GM21723 (cell line): Measurements from ENCODE around the gene KNCN.

Source experiments
- ATAC-seq: cut with Tn5 transposase; IDR thresholded peaks from one replicate; pipeline ENCODE4 v1.9.1; 2021; ENCODE audit warnings: mild to moderate bottlenecking, moderate library complexity; ENCODE audit not compliant: unreplicated experiment

Gene KNCN

DNA sequence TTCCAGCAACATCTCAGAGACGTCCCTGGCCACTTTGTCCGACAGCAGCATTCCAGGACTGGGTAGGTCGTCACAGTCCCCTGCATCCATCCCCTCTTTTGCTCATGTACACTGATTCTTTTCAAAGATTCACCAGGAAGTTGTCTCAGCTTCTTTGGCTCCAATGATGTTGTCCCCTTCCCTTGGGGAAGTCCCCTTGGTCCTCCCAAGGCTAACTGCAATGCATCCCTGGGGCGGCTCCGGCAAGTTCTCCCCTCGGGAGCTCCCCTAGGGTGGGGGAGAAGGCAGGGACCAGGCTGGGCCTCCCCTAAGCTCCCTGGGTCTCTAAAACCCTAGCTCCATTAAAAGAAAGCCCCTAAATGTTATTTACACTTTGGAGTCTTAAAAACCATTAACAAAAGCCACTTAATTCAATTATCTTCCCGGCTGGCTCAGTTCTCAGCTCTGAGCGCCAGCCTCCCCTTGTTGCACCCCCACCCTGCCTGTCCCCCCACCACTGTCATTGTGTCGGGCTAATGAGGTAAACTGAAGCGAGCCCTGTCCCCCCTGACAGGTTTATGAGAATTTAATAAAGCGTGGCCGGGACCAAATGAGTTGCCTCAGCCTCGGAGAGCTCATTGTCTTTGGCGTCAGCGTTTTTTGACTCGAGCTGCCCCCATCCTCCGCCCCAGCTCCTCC lies 25.3 kb downstream of the KNCN start:
- no peak for ATAC-seq

DNA sequence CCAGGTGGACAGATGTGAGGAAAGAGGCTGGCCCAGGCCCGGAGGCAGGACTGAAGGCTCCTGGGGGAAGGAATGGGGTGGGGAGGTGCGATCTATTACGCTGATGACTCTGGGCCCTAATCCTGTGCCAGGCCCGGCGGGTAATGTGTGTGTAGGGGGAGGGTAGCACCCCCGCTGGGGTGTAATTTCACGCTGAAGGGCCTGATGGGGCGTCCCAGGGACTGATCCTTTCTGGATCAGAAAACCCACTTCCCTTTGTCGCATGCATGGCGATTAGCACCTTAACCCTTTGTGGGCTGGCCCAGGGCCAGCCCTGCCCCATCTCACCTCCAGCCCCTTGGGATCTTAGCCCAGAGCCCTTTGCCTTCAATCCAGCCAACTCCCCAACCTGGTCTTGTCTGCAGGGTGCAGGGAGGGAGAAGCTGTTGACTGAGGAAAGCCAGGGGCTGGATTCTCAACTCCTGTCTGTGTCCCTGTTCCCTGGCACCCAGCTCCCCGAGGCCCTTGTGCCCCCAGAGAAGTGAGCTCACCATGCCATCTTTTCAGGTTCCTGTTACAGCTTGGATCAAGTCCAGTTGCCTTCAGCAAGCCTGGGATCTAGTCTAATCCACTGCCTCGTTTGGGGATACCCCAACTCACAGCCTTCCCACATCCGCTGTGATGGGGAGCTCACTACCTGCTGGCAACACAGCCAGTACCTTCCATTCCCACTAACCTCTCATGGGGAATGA lies 26.0 kb downstream of the KNCN start:
- no peak for ATAC-seq

DNA sequence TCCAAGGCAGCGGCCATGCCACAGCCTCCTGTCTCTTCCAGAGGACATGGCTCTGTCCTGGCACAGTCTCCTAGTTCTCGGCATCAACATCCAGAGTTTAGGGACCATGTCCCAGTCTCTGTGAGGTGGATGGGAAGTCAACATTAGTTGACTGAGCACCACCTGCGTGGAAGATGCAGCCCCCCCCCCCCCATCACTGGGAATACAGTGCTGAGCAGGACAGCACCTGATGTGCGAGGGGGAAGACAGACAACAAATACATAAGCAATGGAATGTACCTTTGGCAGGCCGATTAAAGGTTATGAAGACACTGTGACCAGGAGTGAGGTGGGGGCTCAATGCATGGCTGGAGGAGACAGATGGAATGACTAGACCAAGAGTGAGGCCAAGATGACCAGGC lies 26.6 kb downstream of the KNCN start:
- no peak for ATAC-seq

DNA sequence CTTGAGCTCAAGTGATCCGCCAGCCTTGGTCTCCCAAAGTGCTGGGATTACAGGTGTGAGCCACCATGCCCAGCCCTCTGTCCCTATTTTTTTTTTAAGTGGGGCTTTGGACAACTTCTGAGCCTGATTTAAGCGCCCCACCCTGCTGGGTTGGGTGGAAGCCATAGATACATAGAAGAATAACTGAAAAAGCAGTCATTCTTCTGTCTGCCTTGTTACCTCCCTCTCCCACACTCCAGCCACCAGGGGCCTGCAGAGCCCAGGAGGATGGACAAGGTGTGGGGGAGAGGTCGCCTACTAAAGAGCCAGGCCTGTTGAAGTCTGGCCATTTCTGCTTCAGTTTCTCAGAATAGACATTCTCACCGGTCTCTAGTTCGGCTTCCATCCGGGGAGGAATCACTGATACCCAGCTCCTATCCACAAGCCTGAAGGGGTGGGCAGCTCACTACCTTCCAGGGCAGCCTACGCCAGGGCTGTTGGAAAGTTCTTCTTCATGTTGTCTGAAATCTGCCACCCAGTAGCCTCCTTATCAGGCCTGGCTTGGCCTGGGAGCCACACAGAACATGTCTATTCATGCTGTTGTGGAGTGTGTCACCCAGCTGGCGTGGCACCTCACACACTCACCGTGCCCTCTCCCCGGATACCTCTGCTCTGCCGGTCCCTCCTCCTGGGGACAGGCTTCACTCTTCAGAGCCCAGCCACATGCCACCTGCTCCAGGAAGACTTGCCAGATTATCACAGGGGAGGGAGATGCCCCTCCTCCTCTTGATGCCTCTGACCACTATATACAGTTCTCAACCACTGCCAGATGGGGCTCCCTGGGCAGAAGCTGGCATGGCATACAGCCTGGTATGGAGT lies 27.7 kb downstream of the KNCN start:
- ATAC-seq, result no peak

DNA sequence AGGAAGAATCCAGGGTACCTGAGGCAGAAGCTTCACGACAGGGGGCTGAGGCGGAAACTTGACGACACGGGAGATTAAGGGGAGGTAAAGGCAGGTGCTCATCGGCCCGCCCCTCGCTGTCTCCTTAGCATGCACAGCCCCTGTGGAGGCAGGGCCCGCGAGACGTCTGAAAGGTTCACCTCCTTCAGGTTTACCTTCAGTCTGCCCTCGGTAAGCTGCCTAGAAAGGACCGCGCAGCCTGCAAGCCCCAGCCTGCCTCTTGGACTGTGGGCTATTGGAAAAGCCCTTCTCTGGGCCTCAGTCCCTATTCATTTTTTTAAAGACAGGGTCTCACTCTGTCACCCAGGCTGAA lies 28.5 kb downstream of the KNCN start:
- ATAC-seq, result no peak

DNA sequence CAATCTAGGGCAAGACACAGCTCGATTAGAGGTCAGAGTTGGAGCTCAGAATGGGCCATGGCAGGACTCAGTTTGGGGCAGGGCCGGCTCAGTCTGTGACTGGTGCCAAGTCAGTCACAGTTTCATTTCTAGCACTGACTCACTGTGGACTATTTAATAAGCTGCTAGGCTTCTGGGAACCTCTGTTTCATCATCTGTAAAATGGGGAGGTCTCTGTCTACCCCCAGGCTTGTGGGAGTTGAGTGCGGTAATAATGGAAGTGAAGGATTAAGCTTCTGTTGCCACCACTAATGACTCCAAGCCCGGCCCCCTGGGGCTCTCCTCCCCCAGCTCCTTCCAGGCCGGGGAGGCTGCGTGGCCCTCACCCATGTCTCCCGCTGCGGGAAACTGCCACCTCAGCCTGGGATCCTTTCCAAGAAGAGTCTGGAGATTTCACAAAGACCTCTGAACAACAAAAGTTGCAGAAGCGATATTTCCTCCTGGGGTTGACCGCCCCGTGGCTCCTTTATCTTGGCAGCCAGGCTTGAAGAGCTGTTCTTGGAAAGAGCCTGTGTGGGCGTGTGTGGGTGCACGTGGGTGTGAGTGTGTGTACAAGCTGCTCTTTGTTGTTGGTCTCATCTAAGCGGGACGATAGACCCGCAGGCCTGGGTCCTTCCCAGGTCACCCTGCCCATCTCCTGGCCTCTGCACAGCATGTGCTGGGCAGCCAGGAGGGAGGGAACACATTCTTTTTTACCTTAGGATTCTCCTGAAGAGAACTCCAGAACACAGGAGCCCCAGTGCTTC lies 29.1 kb downstream of the KNCN start:
- ATAC-seq, result no peak

DNA sequence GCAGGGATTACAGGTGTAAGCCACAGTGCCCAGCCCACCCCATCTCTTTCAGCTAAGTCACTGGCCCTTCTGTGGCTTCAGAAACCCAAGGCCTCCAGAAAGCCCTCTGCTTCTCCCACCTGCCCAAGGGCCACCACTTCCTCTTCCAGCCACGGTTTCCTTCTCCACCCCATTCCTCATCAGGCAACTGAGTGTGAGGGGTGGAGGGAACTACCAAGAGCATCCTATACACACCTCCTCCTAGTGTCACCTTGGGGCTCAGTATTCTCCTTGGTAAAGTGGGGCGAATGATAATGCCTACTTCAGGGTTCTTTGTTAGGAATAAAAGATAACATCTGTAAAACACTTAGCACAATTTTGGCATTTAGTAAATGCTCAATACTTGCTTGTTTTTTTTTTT lies 30.0 kb downstream of the KNCN start:
- no peak for ATAC-seq

DNA sequence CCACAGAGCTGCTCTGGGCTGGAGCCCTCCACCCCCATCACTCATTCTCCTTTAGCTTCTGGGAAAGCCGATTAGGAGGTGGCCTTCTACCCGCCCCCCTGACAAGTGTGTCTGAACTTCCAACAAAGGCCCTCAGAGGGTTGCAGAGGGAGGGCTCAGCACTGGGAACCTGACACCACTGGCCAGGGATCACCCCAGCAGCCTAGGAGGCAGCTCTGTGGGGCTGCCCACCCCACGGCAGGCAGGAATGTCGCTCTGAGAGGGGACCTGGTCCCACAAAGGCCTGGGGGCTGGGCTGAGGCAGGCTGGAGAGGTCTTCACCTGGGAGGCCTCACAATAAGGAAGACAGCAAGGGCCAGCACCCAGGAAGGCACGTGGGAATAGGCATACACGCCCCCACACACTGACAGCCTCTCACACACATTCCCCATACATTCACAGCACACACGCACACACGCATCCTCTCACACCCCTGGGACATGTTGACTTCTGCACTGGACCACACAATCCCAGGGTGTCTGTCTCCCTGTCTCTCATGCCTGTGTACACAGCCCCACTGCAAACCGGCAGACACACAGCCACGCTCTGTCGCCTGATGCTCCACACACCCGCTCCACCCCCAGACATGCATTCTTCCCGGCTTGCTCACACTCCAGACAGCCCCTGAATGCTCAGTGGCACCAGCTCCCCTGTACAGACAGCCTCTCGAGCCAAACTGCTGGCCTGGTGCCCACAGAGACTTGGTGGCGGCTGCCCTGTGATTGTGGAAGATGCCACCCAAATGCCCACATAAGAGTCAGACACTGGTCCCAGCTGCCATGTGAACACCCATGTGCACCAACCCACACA lies 31.2 kb downstream of the KNCN start:
- no peak for ATAC-seq

DNA sequence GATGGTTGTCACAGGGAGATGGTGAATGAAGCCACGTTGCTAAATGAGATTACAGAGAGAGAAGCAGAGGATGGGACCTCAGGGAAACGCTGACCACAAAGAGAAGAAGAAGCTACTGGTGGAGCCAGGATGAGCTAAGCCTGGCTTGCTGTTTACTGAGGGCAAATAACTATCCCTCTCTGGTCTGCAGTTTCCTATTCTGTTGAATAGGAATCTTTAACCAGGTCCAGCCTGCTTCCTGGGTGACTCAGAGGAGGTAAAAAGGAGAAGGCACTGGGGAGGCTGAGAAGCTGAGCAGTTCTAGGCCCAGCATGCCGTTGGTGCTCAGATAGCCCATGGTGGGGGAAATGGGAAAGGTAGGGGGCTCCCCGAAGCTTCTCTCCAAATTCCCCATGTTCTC lies 32.2 kb downstream of the KNCN start:
- ATAC-seq, result no peak

DNA sequence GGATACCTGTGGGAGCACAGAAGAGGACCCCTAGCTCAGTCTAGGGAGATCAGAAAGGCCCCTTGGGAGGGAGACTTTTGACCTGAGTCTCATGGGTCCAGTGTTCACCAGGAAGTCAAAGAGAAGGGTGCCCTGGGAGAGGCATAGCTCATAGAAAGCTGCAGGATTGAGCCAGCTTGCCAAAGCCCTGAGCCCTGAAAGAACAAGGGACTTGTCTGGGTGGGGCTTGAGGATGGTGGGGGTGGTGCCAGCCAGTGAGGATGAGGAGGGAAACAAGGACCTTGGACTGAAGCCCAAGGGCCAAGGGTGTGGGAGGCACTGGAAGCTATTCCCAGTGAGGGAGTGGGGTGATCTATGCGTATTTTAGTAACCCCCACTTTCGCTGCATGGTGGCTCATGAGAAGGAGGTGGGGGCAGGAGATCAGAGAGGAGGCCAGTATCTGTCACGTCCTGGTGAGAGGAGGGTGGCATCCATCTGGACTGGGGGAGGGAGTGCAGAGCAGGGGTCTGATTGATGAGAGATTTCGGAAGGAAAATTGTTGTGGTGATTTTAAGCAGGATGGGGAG lies 33.4 kb downstream of the KNCN start:
- no peak for ATAC-seq

DNA sequence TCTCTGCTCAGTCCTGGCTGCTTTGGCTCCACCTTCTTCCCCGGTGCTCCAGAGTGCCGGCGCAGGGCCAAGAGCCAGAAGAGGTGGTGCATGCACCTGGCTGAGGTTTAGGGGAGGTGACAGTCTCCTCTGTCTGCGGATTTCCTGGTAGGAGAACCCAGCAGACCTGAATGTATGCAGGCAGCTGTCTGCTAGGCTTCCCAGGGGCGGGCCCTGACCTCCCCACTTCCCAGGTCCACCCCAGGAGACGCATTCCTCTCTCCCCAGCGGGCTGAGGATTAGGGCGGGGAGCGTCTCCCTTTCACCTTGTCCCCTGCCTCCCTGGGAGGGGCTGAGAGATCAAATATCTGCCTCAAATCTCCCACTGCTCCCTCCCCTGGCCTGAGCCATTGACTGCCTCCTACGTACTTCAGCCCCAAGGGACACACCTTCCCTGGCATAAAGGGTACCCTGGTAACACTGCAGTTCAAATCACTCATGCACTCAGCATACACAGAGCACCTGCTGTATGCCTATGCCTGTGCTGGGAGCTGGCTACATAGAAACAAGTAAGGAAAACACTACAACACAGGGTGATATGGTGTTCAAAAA lies 34.3 kb downstream of the KNCN start:
- ATAC-seq, result no peak

DNA sequence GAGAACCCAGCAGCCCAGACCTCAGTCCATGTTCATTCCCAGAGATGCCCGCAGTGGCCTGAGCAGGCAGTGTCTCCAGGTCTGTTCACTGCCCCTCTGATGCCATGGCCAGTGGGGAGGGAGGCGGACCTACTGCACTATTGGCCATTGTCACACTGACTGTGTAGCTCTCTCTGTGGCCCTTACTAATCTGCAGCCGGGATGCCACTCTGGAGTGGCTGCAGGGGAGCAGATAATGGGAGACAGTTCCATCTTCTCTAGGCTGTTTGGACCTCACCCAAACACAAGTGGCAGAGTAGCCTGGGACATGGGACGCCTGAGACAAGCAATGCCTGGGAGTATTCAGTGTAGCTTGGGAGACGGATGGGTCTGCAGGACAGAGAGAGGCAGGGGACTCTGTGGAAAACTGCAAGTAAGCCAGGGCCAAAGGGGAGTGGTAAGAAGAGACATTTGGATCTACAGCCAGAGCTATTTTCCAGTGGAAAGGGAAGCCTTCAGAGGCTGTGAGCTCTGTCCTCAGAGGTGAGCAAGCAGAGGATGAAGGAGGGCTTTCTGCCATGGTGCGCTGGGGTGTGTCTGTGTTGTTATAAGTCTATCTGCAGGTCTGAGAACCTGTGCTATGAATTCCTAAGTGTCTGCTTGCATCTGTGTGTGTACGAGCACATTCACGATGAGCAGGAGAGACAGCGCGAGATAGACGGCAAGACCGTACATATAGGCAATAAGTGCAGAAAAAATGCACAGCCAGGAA lies 35.1 kb downstream of the KNCN start:
- ATAC-seq, result no peak

DNA sequence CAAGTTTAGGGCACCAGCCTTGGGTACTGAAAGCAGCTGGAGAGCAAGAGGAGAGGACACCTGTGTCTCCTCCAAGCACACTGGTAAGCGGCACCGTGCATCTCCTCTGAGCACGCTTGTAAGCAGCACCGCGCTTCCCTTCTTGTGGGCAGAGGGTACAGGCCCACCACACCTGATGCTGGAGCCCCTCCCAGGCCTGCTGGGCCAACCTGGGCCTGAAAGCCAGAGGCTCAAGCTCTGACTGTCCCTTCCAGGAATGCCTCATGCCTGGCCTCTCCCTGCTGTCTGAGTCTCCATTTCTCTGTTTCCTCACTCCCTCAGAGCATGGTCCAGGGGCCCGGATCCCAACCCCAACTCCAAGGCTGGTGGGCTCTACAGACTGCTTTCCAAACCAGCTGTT lies 35.9 kb downstream of the KNCN start:
- ATAC-seq, result no peak

DNA sequence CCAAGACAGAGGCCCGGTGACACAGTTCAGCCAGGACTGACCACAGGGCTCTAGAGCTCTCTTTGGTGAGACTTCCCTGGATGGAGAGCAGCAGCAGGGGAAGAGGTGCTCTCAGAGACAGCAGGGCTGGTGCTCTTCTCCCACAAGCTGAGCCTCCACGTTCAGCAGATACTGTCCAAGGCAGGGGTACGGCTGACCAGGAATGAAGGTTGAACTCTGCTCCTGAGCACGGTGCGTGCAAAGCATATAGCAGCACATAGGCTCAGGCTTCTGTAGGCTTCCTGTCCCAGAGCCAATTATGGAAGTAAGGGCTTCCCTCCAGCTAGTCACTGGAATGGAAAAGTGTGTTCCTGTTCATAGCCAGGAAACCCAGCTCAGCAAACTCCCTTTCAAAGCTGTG lies 37.9 kb downstream of the KNCN start:
- ATAC-seq, result no peak

DNA sequence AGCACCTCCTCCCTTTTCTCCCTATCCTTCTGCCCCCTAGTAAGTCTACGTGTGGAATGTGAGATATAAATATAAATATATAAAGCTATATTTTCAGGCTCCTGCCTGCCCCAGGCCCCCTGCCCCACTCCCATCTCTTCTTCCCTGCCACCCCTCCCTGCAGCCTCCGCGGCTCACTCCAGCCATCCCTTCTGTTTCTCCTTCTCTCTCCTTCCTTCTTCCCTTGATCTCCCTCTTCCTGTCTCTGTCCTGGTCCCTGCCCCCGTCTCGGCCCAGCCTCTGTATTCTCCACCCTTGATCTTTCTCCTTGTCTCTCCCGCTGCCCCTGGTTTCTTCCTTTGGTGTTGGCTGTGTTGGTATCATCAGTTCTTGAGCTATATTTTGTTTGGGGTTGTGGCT lies 38.7 kb downstream of the KNCN start:
- ATAC-seq, result no peak

DNA sequence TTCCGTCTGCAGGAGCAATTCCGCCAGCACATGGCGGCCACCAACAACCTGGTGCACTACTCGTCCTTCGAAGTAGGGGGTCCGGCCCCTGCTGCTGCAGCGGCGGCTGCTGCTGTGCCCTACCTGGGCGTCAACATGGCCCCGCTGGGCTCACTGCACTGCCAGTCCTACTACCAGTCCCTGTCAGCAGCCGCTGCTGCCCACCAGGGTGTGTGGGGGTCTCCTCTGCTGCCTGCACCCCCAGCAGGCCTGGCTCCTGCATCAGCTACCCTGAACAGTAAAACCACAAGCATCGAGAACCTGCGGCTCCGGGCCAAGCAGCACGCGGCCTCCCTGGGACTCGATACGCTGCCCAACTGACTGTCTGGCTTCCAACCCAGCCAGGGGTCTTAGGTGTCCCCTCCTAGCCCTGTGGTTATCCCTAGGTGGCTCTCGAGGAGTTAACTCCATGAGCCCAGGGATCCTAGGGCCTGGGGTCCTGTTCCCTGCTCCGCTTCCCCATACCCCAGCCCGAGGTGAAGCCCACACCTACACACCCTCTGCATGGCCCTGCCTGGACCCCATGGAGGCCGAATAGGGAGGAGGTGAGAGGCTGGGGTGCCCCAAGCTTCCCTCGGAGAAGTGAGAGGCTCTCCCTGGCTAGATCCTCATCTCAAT lies 39.2 kb downstream of the KNCN start:
- no peak for ATAC-seq

DNA sequence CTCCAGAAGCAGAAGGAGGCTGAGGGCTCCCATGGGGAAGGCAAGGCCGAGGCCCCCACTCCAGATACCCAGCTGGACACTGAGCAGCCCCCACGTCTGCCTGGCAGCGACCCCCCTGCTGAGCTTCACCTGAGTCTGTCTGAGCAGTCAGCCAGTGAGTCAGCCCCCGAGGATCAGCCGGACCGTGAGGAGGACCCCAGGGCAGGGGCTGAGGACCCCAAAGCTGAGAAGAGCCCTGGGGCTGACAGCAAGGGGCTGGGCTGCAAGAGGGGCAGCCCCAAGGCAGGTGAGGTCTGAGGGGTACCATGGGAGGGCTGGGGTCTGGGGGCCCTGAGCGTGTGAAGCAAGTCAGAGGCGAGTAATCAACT lies 40.5 kb downstream of the KNCN start:
- no peak for ATAC-seq

DNA sequence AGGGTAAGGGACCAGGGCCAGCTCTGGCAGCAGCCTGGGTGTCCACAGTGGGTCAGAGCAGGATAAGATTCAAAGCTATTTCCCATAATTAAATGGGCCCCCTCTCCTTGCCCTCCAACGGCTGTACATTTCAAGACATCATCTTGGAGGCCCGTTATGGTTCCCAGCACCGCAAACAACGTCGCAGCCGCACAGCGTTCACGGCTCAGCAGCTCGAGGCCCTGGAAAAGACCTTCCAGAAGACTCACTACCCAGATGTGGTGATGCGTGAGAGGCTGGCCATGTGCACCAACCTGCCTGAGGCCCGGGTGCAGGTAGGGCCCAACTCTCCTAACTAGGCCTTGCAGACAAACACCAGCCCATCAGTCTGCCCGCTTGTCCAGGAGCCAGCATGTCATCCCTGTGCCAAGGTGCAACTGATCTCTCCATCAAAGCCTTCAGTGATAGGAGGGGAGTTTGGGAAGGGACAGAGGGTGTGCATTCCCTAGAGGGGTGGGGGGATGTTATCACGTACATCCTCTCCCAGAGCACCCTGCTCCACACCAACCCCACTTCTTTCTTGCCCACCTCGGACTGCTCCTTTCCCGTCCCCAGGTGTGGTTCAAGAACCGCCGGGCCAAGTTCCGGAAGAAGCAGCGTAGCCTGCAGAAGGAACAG lies 41.0 kb downstream of the KNCN start:
- ATAC-seq, result no peak
